ENCODE data around the gene TMEM179B. TPM values are rescaled to one million over a fixed set of nuclear protein-coding genes. Genes with fewer than 3 reads are reported as not detected.

The TMEM179B gene
- total and polyA plus RNA-seq, 9 of the 15 experiments (the other 6 are each of a cell fraction or from before 2014, with no cell fraction given), result 27.7 to 105 (median 37.0) TPM

- TF ChIP-seq ZBTB26 (CRISPR knock-in tag; IDR thresholded peaks at IDR 0.05), result no peak
- no peak for TF ChIP-seq CLOCK (CRISPR knock-in tag; IDR thresholded peaks at IDR 0.05; ENCODE audit: borderline replicate concordance)
- TF ChIP-seq RAD21 (CRISPR knock-in tag; conservative IDR thresholded peaks at IDR 0.05 in 1 of 2, IDR thresholded peaks at IDR 0.05 in 1 of 2), result peak in 1 of 2 experiments; percentile 20; a peak in 2 of 4 replicates
- peak; percentile 76; the same call in 1 of the 2 replicates for TF ChIP-seq KLF13 (tag; IDR thresholded peaks at IDR 0.05; ENCODE audit: borderline replicate concordance, low read depth)
- TF ChIP-seq KDM1A (IDR thresholded peaks at IDR 0.05), result peak; percentile 81 to 90
- TF ChIP-seq ZNF134 (CRISPR knock-in tag; conservative IDR thresholded peaks at IDR 0.05), result no peak
- TF ChIP-seq JUNB (CRISPR knock-in tag; conservative IDR thresholded peaks at IDR 0.05), result no peak
- TF ChIP-seq ZNF398 (CRISPR knock-in tag; IDR thresholded peaks at IDR 0.05), result no peak
- 0 out of 2 replicates have a peak, but pooled peaks have one; percentile 39 for TF ChIP-seq TEAD4 (IDR thresholded peaks at IDR 0.05; ENCODE audit: low read length)
- no peak for TF ChIP-seq TEAD4 (CRISPR knock-in tag; IDR thresholded peaks at IDR 0.05; ENCODE audit: borderline replicate concordance)
- no peak for TF ChIP-seq FOXK1 (CRISPR knock-in tag; IDR thresholded peaks at IDR 0.05; ENCODE audit: borderline replicate concordance)
- TF ChIP-seq ADNP (tag; IDR thresholded peaks at IDR 0.05), result no peak
- no peak for TF ChIP-seq ZSCAN29 (IDR thresholded peaks at IDR 0.05)
- no peak for TF ChIP-seq ZNF551 (CRISPR knock-in tag; IDR thresholded peaks at IDR 0.05)
- no peak for TF ChIP-seq TFAM (CRISPR knock-in tag; conservative IDR thresholded peaks at IDR 0.05)
- peak; percentile 73 for TF ChIP-seq MYC (IDR thresholded peaks at IDR 0.05; ENCODE audit: low read depth, low read length)
- TF ChIP-seq MYC (CRISPR knock-in tag; IDR thresholded peaks at IDR 0.05; ENCODE audit: borderline replicate concordance, low read depth), result no peak
- no peak for TF ChIP-seq ELK1 (CRISPR knock-in tag; IDR thresholded peaks at IDR 0.05)
These were observed 15.8 kb upstream of the TMEM179B start, which contains the start of gene TAF6L (continued) for GRCh38 chr11:62771144-62772021.
